HG02943 (cell line): Measurements from ENCODE around the gene TGFBR3.

ENCODE experiments used
- ATAC-seq: cut with Tn5 transposase; IDR thresholded peaks from one replicate; pipeline ENCODE4 v1.9.1; 2021; ENCODE audit warnings: mild to moderate bottlenecking, low read depth, moderate library complexity; ENCODE audit not compliant: unreplicated experiment

Gene TGFBR3

DNA sequence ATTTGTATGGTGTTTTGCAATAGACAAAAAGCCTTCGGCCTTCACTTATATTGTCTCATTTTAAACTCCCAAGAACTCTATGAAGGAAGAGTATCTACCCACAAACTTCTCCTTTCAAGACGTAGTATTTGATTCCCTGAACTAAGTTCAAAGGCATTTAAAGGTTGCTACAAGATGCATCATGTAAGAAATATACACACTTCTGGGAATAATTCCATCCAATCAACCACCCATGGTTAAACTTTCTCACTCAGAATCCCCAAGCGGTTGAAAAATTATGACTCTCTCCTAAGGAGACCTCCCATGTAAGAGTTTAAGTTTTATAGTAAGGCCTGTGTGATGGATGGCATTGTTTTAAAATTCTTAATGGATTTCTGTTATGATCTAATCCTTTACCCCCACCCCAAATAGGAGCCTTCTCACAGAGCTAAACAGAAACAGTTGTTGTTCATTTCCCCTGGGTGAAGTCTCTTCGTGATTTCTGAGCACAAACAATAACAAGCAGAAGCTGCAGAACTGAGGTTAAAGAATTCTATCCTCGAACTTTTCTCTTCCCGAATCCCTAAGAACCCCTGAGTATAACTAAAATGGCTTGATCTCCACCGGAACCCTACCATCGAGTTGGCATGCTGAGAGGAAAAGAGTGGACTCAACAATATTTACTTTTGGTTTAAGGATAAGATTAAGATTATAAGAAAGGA lies 185.0 kb downstream of the TGFBR3 start:
- ATAC-seq = no peak

DNA sequence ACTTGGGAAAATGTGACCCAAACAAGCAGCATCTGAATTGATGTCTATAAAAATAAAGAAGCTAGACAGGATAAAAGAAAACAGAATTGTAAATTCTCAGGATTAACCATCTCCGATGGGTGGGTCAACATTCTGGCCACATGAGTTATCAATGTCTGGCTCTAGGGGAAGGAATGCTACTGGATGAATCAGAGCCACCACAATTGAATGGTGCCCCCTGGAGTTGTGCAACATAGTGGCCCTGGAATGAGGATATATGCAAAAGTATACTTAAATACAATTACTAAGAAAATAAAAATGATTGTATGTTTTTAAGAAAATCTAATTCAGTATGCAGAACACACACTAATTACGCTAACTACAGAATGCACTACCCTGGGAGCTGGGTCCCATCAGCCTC lies 185.6 kb downstream of the TGFBR3 start:
- no peak for ATAC-seq

GRCh38 chr1:91699339-91699974 lies 186.5 kb downstream of the TGFBR3 start:
- no peak for ATAC-seq

DNA sequence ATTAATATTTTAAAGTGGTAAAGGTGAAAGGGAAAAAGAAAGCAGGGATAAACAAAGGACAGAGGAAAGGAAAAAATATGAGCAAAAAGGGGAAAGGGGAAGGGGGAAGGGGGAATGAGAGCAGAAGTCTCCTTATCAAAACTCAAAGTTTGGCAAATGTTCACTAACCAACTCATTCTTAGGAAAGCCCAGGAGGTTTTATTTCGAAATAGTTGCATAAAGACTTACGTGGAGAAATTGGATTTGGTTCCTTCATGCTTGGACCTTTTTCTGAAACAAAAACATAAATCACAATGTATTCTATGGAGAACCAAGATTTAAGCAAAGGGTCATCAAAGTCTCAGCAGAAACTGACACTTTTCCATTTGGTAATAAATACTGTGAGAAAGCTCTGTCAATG lies 188.1 kb downstream of the TGFBR3 start:
- no peak for ATAC-seq

- no peak for ATAC-seq
Observed at GRCh38 chr1:91697416-91697815, 188.5 kb downstream of the TGFBR3 start.

- no peak for ATAC-seq
Observed at GRCh38 chr1:91696321-91696720, 189.6 kb downstream of the TGFBR3 start.

DNA sequence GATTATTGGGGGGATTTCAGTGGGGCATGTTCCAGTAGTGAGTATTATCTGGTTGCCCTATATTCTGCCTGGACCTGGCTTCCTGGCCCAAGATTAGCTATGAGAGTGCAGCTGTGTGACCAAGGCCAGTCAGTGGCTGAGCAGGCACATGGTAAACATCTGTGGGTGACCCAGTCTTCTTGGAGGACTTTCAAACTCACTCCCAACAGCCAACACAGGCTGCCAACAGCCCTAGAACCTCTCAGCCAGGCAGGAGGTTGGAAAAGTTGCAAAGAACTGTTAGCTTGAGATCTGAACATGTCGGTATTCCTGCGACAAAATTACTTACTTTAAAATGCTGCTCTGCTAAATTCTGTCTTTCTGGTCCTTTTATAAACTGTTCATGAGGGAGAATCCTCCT lies 192.4 kb downstream of the TGFBR3 start:
- no peak for ATAC-seq

GRCh38 chr1:91691525-91691924 lies 194.4 kb downstream of the TGFBR3 start:
- ATAC-seq = no peak

GRCh38 chr1:91689641-91690481 lies 196.1 kb downstream of the TGFBR3 start:
- ATAC-seq = no peak

- ATAC-seq = no peak
Observed at GRCh38 chr1:91687452-91687851, 198.5 kb downstream of the TGFBR3 start.

- no peak for ATAC-seq
Observed at GRCh38 chr1:91685994-91686393, 200.0 kb downstream of the TGFBR3 start.

DNA sequence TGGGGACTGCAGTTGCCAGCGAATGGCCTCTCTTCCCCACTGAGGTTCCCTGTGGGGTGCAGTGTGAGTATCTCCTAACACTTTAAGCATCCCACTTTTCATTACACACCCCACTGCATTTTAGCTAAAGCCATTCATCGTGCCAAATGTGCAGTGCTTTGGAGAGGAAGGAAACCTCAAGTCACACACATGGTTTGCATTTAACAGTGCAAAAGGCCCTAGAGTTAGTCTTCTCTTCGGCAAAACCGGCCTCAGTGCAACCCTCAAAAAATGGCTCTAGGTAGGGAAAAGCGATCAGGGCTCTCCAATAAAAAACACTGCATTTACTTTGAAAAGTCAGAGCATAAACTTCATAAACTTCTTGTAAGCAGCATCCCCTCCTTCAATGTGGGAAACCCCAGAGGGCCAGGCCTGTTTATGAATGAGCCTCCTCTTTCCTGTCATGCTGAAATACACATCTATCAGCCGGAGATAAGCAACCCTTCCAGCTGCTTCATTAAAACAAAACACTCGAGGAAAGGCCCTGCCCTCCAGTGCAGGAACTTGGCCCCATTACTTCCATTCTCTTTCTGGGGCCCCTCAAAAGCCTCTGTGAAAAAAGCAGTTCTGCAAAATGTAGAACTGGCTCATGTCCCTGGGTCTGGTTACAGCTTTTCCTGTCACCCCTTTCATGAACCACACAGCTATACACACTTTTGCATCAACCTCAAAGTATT lies 201.3 kb downstream of the TGFBR3 start:
- no peak for ATAC-seq

DNA sequence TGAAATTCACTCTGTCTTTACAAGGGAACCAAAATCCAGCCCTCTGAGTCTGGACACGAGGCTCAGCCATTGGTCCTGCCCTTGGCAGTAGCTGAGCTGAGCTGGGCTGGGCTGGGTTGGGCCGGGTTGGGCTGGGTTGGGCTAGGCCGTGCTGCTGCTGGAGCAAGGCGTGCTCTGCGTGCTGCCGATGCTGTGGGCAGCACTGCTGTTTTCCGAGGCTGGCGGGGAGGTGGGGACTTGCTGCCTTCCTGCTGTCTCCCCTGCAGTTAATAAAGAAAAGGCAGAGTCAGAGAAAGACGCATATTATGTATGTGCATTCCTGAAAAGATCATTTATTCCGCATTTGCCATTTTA lies 202.4 kb downstream of the TGFBR3 start:
- ATAC-seq = no peak

GRCh38 chr1:91682882-91683597 lies 202.9 kb downstream of the TGFBR3 start:
- ATAC-seq = no peak

DNA sequence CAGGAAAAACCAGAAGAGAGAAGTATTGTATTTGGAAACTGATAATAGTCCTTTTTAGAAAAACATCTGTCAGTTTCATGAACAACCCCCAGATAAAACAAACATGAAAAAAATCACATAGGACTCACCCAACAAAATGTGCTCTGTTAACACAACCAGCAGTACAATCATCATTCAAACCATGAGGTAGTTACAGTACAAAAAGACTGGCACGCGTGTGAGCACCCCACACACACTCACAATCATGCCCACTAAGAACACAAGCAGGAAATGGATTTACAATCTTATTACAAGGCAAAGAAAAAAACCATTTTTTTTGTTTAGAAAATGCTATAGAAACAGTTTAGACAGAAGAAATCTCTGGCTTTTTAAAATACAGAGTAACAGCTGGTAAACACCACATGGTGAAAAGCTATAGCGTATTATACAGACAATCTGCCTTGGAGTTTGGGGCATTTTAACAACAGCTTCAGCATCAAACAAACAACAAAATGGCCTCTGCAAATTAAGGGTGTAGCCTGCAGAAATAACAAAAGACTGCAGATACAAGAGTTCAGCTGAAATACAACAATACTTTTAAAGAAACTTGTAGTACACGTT lies 205.3 kb downstream of the TGFBR3 start:
- ATAC-seq = no peak

DNA sequence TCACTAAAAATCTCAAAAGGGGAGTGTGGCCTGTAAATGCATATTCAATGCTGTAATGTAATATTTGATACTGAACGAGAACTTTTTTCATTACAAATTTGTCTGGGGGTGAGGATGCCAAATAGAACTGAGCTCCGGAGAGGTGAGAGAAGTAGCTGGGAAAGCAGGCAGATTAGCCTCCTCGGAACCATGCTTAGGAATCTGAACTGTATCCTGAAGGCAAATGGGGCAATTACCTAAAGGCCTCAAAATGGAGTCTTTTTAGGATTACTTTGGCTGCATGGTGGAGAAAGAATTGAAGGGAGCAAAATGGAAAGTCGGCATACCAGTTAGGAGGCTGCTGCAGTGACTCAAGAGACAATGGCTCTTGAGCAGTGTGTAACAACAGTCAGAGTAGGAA lies 206.5 kb downstream of the TGFBR3 start:
- ATAC-seq = no peak

DNA sequence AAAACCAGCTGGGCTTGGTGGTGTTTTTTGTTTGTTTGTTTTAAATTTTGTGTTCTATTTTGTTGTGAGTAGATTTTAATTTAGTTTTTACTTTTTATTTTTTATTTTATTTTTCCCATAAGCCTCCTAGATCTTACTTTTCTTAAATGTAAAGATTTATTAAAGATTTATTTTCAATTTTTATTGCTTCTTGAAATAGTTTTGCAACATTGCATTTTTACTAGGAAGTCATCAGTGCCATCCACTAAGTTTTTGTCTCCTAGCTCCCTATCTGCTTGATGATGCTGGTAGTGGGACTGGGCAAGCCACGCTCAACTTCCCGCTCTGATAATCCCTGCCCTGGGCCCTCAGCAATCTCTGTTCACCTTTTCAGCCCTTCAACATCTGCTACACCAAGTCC lies 209.9 kb downstream of the TGFBR3 start:
- no peak for ATAC-seq

GRCh38 chr1:91674107-91674506 lies 211.8 kb downstream of the TGFBR3 start:
- no peak for ATAC-seq

GRCh38 chr1:91673613-91674012 lies 212.3 kb downstream of the TGFBR3 start:
- ATAC-seq = no peak

- no peak for ATAC-seq
Observed at GRCh38 chr1:91672601-91673161, 213.3 kb downstream of the TGFBR3 start.
